H1 (cell line): Measurements from ENCODE around the gene OSM. TPM values are rescaled to one million over a fixed set of nuclear protein-coding genes. Genes with fewer than 3 reads are reported as not detected.

Experiments
- CTCF ChIA-PET: fragments of 300-600 bp; sonication (Branson Sonifier 250); formaldehyde crosslinking; loops from one replicate; lab custom pipeline; 2021; ENCODE audit not compliant: partially characterized antibody; lab: Charles Lee
- POLR2A ChIA-PET: fragments of 300-600 bp; sonication (Branson Sonifier 250); formaldehyde crosslinking; loops from one replicate; lab custom pipeline; 2021; ENCODE audit warnings: inconsistent platforms; ENCODE audit not compliant: partially characterized antibody; lab: Charles Lee
- DNase-seq, 2 experiments: peaks; one replicate each; pipeline versions ENCODE4 v3.0.0 to v3.0.0-alpha.2; 2010 to 2022; ENCODE audit warnings: low spot score in 2 of 2, low read depth in 1 of 2, mixed read lengths in 1 of 2
- FAIRE-seq: peaks from 2 replicates; lab custom pipeline; 2011; peaks lifted over from hg19 to GRCh38; lab: Jason Lieb, UNC
- H2AFZ ChIP-seq: 2 replicates; pipeline ENCODE4 v1.8.1; 2012; ENCODE audit warnings: low read length, inconsistent platforms
- H2AK5ac ChIP-seq: 2 replicates; pipeline ENCODE4 v1.6.1; 2013; ENCODE audit warnings: low read depth, low read length
- H2BK120ac ChIP-seq: replicated peaks from 2 replicates; pipeline ENCODE3; 2013; ENCODE audit warnings: low read depth, low read length, inconsistent platforms
- H2BK12ac ChIP-seq: 2 replicates; pipeline ENCODE4 v1.6.1; 2013; ENCODE audit warnings: low read depth, low read length
- H2BK15ac ChIP-seq: 2 replicates; pipeline ENCODE4 v1.6.1; 2013; ENCODE audit warnings: low read length
- H2BK20ac ChIP-seq: 2 replicates; pipeline ENCODE4 v1.6.1; 2013; ENCODE audit warnings: low read length
- H2BK5ac ChIP-seq: 2 replicates; pipeline ENCODE4 v1.6.1; 2013; ENCODE audit warnings: low read depth, low read length
- H3K14ac ChIP-seq: 2 replicates; pipeline ENCODE4 v1.6.1; 2013; ENCODE audit warnings: inconsistent platforms; ENCODE audit not compliant: insufficient read length
- H3K18ac ChIP-seq: 2 replicates; pipeline ENCODE4 v1.6.1; 2013; ENCODE audit warnings: low read length; ENCODE audit errors: extremely low read depth
- H3K23ac ChIP-seq: 2 replicates; pipeline ENCODE4 v1.6.1; 2013; ENCODE audit warnings: inconsistent platforms; ENCODE audit not compliant: insufficient read length
- H3K23me2 ChIP-seq: 2 replicates; pipeline ENCODE4 v1.6.1; 2013; ENCODE audit warnings: low read depth, low read length
- H3K27ac ChIP-seq: 2 replicates; pipeline ENCODE4 v1.6.1; 2011; ENCODE audit warnings: low read depth, low read length, inconsistent platforms
- H3K27me3 ChIP-seq, 4 experiments: replicated peaks in 1 of 4; 1 replicate in 1 of 4; 2 replicates in 3 of 4; pipeline versions ENCODE4 v1.6.1 to v1.8.1; 2011 to 2013; ENCODE audit warnings: low read length in 3 of 4, mild to moderate bottlenecking in 3 of 4, inconsistent platforms in 2 of 4, mixed read lengths in 2 of 4, moderate library complexity in 1 of 4; ENCODE audit not compliant: control insufficient read depth in 3 of 4, insufficient read depth in 3 of 4; ENCODE audit errors: extremely low read depth in 1 of 4
- H3K36me3 ChIP-seq, 4 experiments: 2 replicates each; pipeline versions ENCODE4 v1.6.1 to v1.8.1; 2011 to 2013; ENCODE audit warnings: mild to moderate bottlenecking in 4 of 4, low read length in 3 of 4, moderate library complexity in 2 of 4, control low read depth in 1 of 4, inconsistent platforms in 1 of 4; ENCODE audit not compliant: insufficient read depth in 4 of 4, control insufficient read depth in 2 of 4
- H3K4ac ChIP-seq: replicated peaks from 2 replicates; pipeline ENCODE3; 2013; ENCODE audit warnings: low read length, low read depth, mixed read lengths, inconsistent platforms; ENCODE audit not compliant: insufficient read length
- H3K4me1 ChIP-seq, 4 experiments: replicated peaks in 1 of 4; 1 replicate in 1 of 4; 2 replicates in 3 of 4; pipeline versions ENCODE4 v1.6.1 to v1.8.1; 2011 to 2013; ENCODE audit warnings: low read length in 3 of 4, inconsistent platforms in 2 of 4, mixed read lengths in 1 of 4; ENCODE audit not compliant: insufficient read depth in 4 of 4, control insufficient read depth in 3 of 4
- H3K4me2 ChIP-seq, 2 experiments: 2 replicates each; pipeline versions ENCODE4 v1.6.1 to v1.8.1; 2011 to 2013; ENCODE audit warnings: low read depth in 2 of 2, low read length in 2 of 2, control low read depth in 1 of 2, inconsistent platforms in 1 of 2, mild to moderate bottlenecking in 1 of 2; ENCODE audit not compliant: insufficient read depth in 1 of 2
- H3K4me3 ChIP-seq, 4 experiments: fragments of 200-600, 300-600 bp in 1 of 4; sonication (generic), shearing (Covaris generic), sonication (Bioruptor Twin) in 1 of 4; 2 replicates each; pipeline versions ENCODE4 v1.5.1 to v1.8.1; 2011 to 2016; ENCODE audit warnings: low read length in 4 of 4, low read depth in 3 of 4, control low read depth in 2 of 4, inconsistent platforms in 2 of 4, mild to moderate bottlenecking in 2 of 4, mixed read lengths in 1 of 4, moderate library complexity in 1 of 4; ENCODE audit not compliant: insufficient read depth in 2 of 4; ENCODE audit errors: extremely low read depth in 1 of 4
- H3K56ac ChIP-seq: replicated peaks from 2 replicates; pipeline ENCODE3; 2013; ENCODE audit warnings: low read depth, mild to moderate bottlenecking, mixed read lengths, low read length, inconsistent platforms; ENCODE audit not compliant: insufficient read length
- H3K79me1 ChIP-seq: 2 replicates; pipeline ENCODE4 v1.6.1; 2013; ENCODE audit warnings: low read depth, low read length, control low read depth
- H3K79me2 ChIP-seq, 2 experiments: 2 replicates each; pipeline versions ENCODE4 v1.6.1 to v1.8.1; 2012 to 2013; ENCODE audit warnings: low read length in 2 of 2, mild to moderate bottlenecking in 2 of 2, inconsistent platforms in 1 of 2; ENCODE audit not compliant: insufficient read depth in 2 of 2, control insufficient read depth in 1 of 2
- H3K9ac ChIP-seq, 4 experiments: replicated peaks in 1 of 4; 1 replicate in 1 of 4; 2 replicates in 3 of 4; pipeline versions ENCODE4 v1.6.1 to v1.8.1; 2011 to 2013; ENCODE audit warnings: low read depth in 3 of 4, low read length in 3 of 4, control low read depth in 2 of 4, mild to moderate bottlenecking in 2 of 4, moderate library complexity in 2 of 4, inconsistent platforms in 1 of 4; ENCODE audit errors: extremely low read depth in 1 of 4
- H3K9me3 ChIP-seq, 2 experiments: 2 replicates each; pipeline versions ENCODE4 v1.6.1 to v1.8.1; 2012 to 2013; ENCODE audit warnings: mild to moderate bottlenecking in 2 of 2, moderate library complexity in 2 of 2, control low read depth in 1 of 2, inconsistent platforms in 1 of 2, low read depth in 1 of 2, low read length in 1 of 2, mixed read lengths in 1 of 2; ENCODE audit not compliant: insufficient read depth in 2 of 2
- H4K20me1 ChIP-seq, 2 experiments: replicated peaks in 1 of 2; 2 replicates each; pipeline versions ENCODE3 to v1.8.1; 2011 to 2013; ENCODE audit warnings: inconsistent platforms in 2 of 2, low read length in 2 of 2, mild to moderate bottlenecking in 1 of 2; ENCODE audit not compliant: insufficient read depth in 2 of 2, control insufficient read depth in 1 of 2
- H4K5ac ChIP-seq: 2 replicates; pipeline ENCODE4 v1.6.1; 2013; ENCODE audit warnings: low read length, low read depth, mixed read lengths, inconsistent platforms; ENCODE audit not compliant: insufficient read length
- H4K8ac ChIP-seq: 2 replicates; pipeline ENCODE4 v1.8.0; 2013; ENCODE audit warnings: mild to moderate bottlenecking, moderate library complexity, low read length, inconsistent platforms; ENCODE audit not compliant: insufficient read depth; ENCODE audit errors: extremely low read depth
- H4K91ac ChIP-seq: replicated peaks from 2 replicates; pipeline ENCODE3; 2013; ENCODE audit warnings: low read length, mixed read lengths, inconsistent platforms; ENCODE audit not compliant: insufficient read length
- ATF3 ChIP-seq: IDR thresholded peaks from 2 replicates; pipeline ENCODE4 v1.6.1; 2011; ENCODE audit warnings: low read depth, mild to moderate bottlenecking, low read length; ENCODE audit not compliant: insufficient read depth
- CHD2 ChIP-seq: IDR thresholded peaks from 2 replicates; pipeline ENCODE4 v1.6.1; 2012; ENCODE audit warnings: low read length, improper control_type of control experiment
- HDAC2 ChIP-seq, 2 experiments: fragments of 300-600 bp in 1 of 2; sonication (generic) in 1 of 2; IDR thresholded peaks; 2 replicates each; pipeline ENCODE4 v1.6.1; 2011 to 2012; ENCODE audit warnings: low read depth in 2 of 2, low read length in 2 of 2, mild to moderate bottlenecking in 2 of 2, moderate library complexity in 2 of 2, borderline replicate concordance in 1 of 2, inconsistent platforms in 1 of 2
- RAD21 ChIP-seq, 2 experiments: IDR thresholded peaks in 1 of 2; conservative IDR thresholded peaks in 1 of 2; 2 replicates each; pipeline ENCODE4 v1.6.1; 2011; ENCODE audit warnings: low read depth in 2 of 2, low read length in 2 of 2, improper control_type of control experiment in 1 of 2, inconsistent platforms in 1 of 2, mild to moderate bottlenecking in 1 of 2, moderate library complexity in 1 of 2
- SP4 ChIP-seq: IDR thresholded peaks from 2 replicates; pipeline ENCODE4 v1.6.1; 2012; ENCODE audit warnings: low read length, inconsistent platforms
- SUZ12 ChIP-seq: fragments of 200-600 bp; sonication (generic); IDR thresholded peaks from 2 replicates; pipeline ENCODE4 v1.6.1; 2012; ENCODE audit warnings: mild to moderate bottlenecking, inconsistent platforms, low read length, moderate library complexity, mixed read lengths
- TAF1 ChIP-seq: IDR thresholded peaks from 2 replicates; pipeline ENCODE4 v1.6.1; 2011; ENCODE audit warnings: mild to moderate bottlenecking, low read depth, low read length
- TAF7 ChIP-seq: optimal IDR thresholded peaks from 2 replicates; pipeline ENCODE3; 2011; ENCODE audit warnings: low read depth, mild to moderate bottlenecking, inconsistent platforms, low read length, moderate library complexity, borderline replicate concordance
- YY1 ChIP-seq: IDR thresholded peaks from 2 replicates; pipeline ENCODE4 v1.6.1; 2011; ENCODE audit warnings: low read depth, mild to moderate bottlenecking, low read length
- WGBS, 2 experiments: shearing (Covaris generic) in 1 of 2; methylation state at CpG; one replicate each; pipeline versions ENCODE4 v1.1.6 to v1.1.7; 2013 to 2015; ENCODE audit warnings: low lambda C conversion rate in 2 of 2, mixed read lengths in 2 of 2, inconsistent platforms in 1 of 2, low coverage in 1 of 2, missing lambda C conversion rate in 1 of 2; ENCODE audit not compliant: insufficient replicate concordance in 2 of 2, insufficient coverage in 1 of 2, insufficient read length in 1 of 2; ENCODE audit errors: extremely low coverage in 1 of 2, missing lambda C conversion rate in 1 of 2; 5-methylcytosine and 5-hydroxymethylcytosine counted together
- polyA plus RNA-seq, 7 experiments: library from polyadenylated mRNA; depleted of rRNA in 3 of 7; stranded (reverse) in 5 of 7; unstranded in 2 of 7; fragments of >200 nt in 5 of 7; fragments of 200-250 nt in 2 of 7; gene quantifications; 1 replicate in 5 of 7; 2 replicates in 1 of 7; 4 replicates in 1 of 7; pipeline versions ENCODE4 v1.2.1 to v1.2.3, GENCODE V29; 2011 to 2013; ENCODE audit warnings: missing spikeins in 2 of 7, mixed read lengths in 2 of 7
- total RNA-seq: library from RNA; stranded (reverse); fragmentation: NEBNext Ultra II Directional; extraction: Animal tissue kit (Norgen Biotek cat#: 25700); gene quantifications from 2 replicates; pipeline ENCODE4 v1.2.1, GENCODE V29; 2021

The OSM gene
- total and polyA plus RNA-seq, 2 of the 8 experiments (the other 6 are each of a cell fraction or from before 2014, with no cell fraction given): not detected

DNA sequence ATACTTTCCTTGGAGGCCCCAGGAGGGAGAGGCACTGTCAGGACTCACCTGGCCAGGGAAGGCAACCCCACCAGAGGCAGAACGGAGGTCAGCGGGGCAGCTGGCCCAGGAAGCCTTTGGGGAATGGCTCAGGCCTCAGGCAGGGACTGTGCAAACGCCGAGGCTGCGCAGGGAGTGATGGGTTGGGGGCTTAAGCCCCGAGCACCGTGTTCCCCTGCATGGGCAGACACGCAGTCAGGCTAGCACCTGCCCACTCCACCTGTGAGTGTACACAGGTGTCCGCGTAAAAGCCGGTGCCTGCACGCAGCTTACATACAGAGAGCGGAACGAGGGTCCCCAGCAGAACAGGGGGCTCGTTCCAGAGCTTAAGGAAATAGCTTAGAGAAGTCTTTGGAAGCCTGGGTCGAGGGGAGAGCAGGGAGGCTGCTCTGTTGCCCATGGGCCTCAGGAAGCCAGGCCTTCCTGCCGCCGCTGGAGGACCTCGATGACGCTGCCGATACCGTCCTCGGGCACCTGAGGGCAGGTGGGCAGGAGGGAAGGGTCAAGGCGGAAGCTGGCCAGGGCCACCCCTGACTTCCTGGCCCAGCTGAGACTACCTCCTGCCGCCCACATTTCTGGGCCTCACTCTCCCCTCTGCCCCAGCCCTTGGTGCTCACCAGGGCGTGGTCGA lies 18.7 kb upstream of the OSM start:
- Histone ChIP-seq H4K8ac (no peak overlapping the region), H3K4me2 (no peak overlapping the region)

More for the DNA sequence above, 18.7 kb upstream of the OSM start:
- H3K27me3 ChIP-seq: no peaks in the 10 kb centered on the region
- H3K14ac ChIP-seq: no peak overlapping the region
- H3K79me1 ChIP-seq: no peaks in the 10 kb centered on the region
- H2BK20ac ChIP-seq: no peak overlapping the region
- no peak overlapping the region for H3K9ac ChIP-seq
- POLR2A ChIA-PET: no interaction called here
- no peaks in the 10 kb centered on the region for H3K36me3 ChIP-seq
- CTCF ChIA-PET: interaction anchor here (0.6 to 9.1 kb wide), 15 partner anchors 7 to 177 kb away, joined by 3 to 203 read pairs (median 5); partner anchors contain the start of gene TBC1D10A
- H3K9me3 ChIP-seq: no peaks in the 10 kb centered on the region
- FAIRE-seq (no peak), DNase-seq (no peak)
- peaks cover 0 to 4% of the 10 kb centered on the region in 2 experiments for H4K20me1 ChIP-seq
- 88% methylated on average over 26 of the region's 27 CpGs; no CpG with 5 or more reads in 1 of the 2 experiments for WGBS, 2 experiments
- no peaks in the 10 kb centered on the region for H3K79me2 ChIP-seq
- H3K18ac ChIP-seq: no peak overlapping the region
- peaks cover 12% of the 10 kb centered on the region; the same call in 1 of the 2 replicates for H3K23me2 ChIP-seq
- peaks cover 0 to 14% (median 10%) of the 10 kb centered on the region in 4 experiments; a peak in 6 of 7 replicates for H3K4me1 ChIP-seq
- no peak overlapping the region for H2BK120ac ChIP-seq
- TF ChIP-seq TAF7 (no peak), HDAC2 (IDR thresholded peaks at IDR 0.05; ENCODE audit: borderline replicate concordance in 1 of 2, low read depth in 2 of 2, low read length in 2 of 2) (no peak), TAF1 (no peak), RAD21 (IDR thresholded peaks at IDR 0.05 in 1 of 2, conservative IDR thresholded peaks at IDR 0.05 in 1 of 2; ENCODE audit: low read depth in 2 of 2, low read length in 2 of 2) (no peak), CHD2 (no peak), SP4 (no peak), ATF3 (no peak), SUZ12 (no peak), YY1 (no peak)
- no peak overlapping the region for H2BK5ac ChIP-seq
- H3K56ac ChIP-seq: no peak overlapping the region
- H3K4ac ChIP-seq: no peak overlapping the region
- H3K27ac ChIP-seq: no peak overlapping the region
- no peak overlapping the region for H4K5ac ChIP-seq
- H2AFZ ChIP-seq: no peak overlapping the region
- H2BK15ac ChIP-seq: no peak overlapping the region
- no peak overlapping the region for H3K4me3 ChIP-seq
- H4K91ac ChIP-seq: no peak overlapping the region
- H2AK5ac ChIP-seq: no peak overlapping the region
- no peak overlapping the region for H3K23ac ChIP-seq
- no peak overlapping the region for H2BK12ac ChIP-seq
